KMS-11 (cell line): Measurements from ENCODE around the gene LANCL3.
"Not testable (repeated sequence)": the region's sequence is repeated elsewhere in the genome, so short reads cannot be mapped to it uniquely, and the experiment has no call there.

ENCODE experiments used
- H2AFZ ChIP-seq: fragments of 200-600 bp; sonication (generic); 2 replicates; pipeline ENCODE4 v1.6.1; 2016; ENCODE audit warnings: antibody characterized with exemption, mixed run types, low read depth
- H3K27ac ChIP-seq: fragments of 200-600 bp; sonication (generic); 2 replicates; pipeline ENCODE4 v1.6.1; 2016; ENCODE audit warnings: mild to moderate bottlenecking, mixed run types
- H3K27me3 ChIP-seq: fragments of 200-600 bp; sonication (generic); 2 replicates; pipeline ENCODE4 v1.6.1; 2017; ENCODE audit warnings: mild to moderate bottlenecking, low read depth, mixed run types, moderate library complexity; ENCODE audit not compliant: insufficient read depth
- H3K36me3 ChIP-seq: fragments of 200-600 bp; sonication (generic); 2 replicates; pipeline ENCODE4 v1.6.1; 2017; ENCODE audit warnings: mild to moderate bottlenecking, mixed run types; ENCODE audit not compliant: insufficient read depth
- H3K4me1 ChIP-seq: fragments of 200-600 bp; sonication (generic); 2 replicates; pipeline ENCODE4 v1.6.1; 2016; ENCODE audit warnings: mild to moderate bottlenecking, low read depth, mixed run types; ENCODE audit not compliant: poor library complexity, severe bottlenecking
- H3K4me2 ChIP-seq: fragments of 200-600 bp; sonication (generic); 2 replicates; pipeline ENCODE4 v1.7.0; 2016; ENCODE audit warnings: mild to moderate bottlenecking, mixed run types
- H3K4me3 ChIP-seq: fragments of 200-600 bp; sonication (generic); IDR thresholded peaks from 2 replicates; pipeline ENCODE4 v1.6.1; 2017; ENCODE audit warnings: low read depth, low read length, mixed read lengths; ENCODE audit not compliant: insufficient read depth
- H3K79me2 ChIP-seq: fragments of 200-600 bp; sonication (generic); 2 replicates; pipeline ENCODE4 v1.6.1; 2016; ENCODE audit warnings: low read depth, mixed run types; ENCODE audit not compliant: insufficient read depth
- H3K9ac ChIP-seq: fragments of 200-600 bp; sonication (generic); 2 replicates; pipeline ENCODE4 v1.6.1; 2016; ENCODE audit warnings: mild to moderate bottlenecking, mixed run types
- H4K20me1 ChIP-seq: fragments of 200-600 bp; sonication (generic); 2 replicates; pipeline ENCODE4 v1.6.1; 2016; ENCODE audit warnings: mild to moderate bottlenecking, mixed run types; ENCODE audit not compliant: insufficient read depth
- CTCF ChIP-seq: fragments of 200-600 bp; sonication (generic); conservative IDR thresholded peaks from 2 replicates; pipeline ENCODE4 v1.6.1; 2017; ENCODE audit warnings: low read depth, mild to moderate bottlenecking, antibody characterized with exemption, low read length, moderate library complexity, mixed read lengths

Gene LANCL3

GRCh38 chrX:37578045-37578444, 6.6 kb downstream of the LANCL3 start:
- TF ChIP-seq CTCF = no peak
- Histone ChIP-seq H3K4me2 (no peak overlapping the region), H3K4me1 (peaks cover 6% of the 10 kb centered on the region), H4K20me1 (no peaks in the 10 kb centered on the region), H2AFZ (no peak overlapping the region), H3K27ac (no peak overlapping the region), H3K4me3 (no peak overlapping the region), H3K79me2 (no peaks in the 10 kb centered on the region), H3K9ac (no peak overlapping the region), H3K36me3 (no peaks in the 10 kb centered on the region), H3K27me3 (no peaks in the 10 kb centered on the region)

- Histone ChIP-seq H2AFZ (no peak overlapping the region), H4K20me1 (no peaks in the 10 kb centered on the region), H3K9ac (no peak overlapping the region)
These were observed 8.6 kb downstream of the LANCL3 start for GRCh38 chrX:37580080-37580479.

GRCh38 chrX:37587337-37587736, 15.9 kb downstream of the LANCL3 start:
- H3K36me3 ChIP-seq, H4K20me1 ChIP-seq, H2AFZ ChIP-seq, H3K4me3 ChIP-seq, H3K79me2 ChIP-seq, H3K27ac ChIP-seq, H3K4me2 ChIP-seq, H3K9ac ChIP-seq, H3K27me3 ChIP-seq, H3K4me1 ChIP-seq: not testable (repeated sequence)

More at GRCh38 chrX:37580080-37580479, 8.6 kb downstream of the LANCL3 start:
- Histone ChIP-seq H3K36me3 (no peaks in the 10 kb centered on the region), H3K4me3 (no peak overlapping the region), H3K27ac (no peak overlapping the region), H3K4me1 (no peaks in the 10 kb centered on the region), H3K4me2 (no peak overlapping the region), H3K79me2 (no peaks in the 10 kb centered on the region), H3K27me3 (no peaks in the 10 kb centered on the region)
- no peak for TF ChIP-seq CTCF

- Histone ChIP-seq H3K4me2 (no peak overlapping the region), H3K27ac (no peak overlapping the region), H4K20me1 (no peaks in the 10 kb centered on the region), H3K9ac (no peak overlapping the region), H2AFZ (no peak overlapping the region), H3K36me3 (no peaks in the 10 kb centered on the region), H3K4me3 (no peak overlapping the region), H3K4me1 (no peaks in the 10 kb centered on the region), H3K79me2 (no peaks in the 10 kb centered on the region), H3K27me3 (no peaks in the 10 kb centered on the region)
- no peak for TF ChIP-seq CTCF
These were observed 18.6 kb downstream of the LANCL3 start for GRCh38 chrX:37590047-37590446.

GRCh38 chrX:37594755-37595382, 23.4 kb downstream of the LANCL3 start:
- Histone ChIP-seq H3K4me1 (peaks cover 9% of the 10 kb centered on the region), H3K9ac (no peak overlapping the region), H4K20me1 (no peaks in the 10 kb centered on the region), H3K27ac (no peak overlapping the region), H3K36me3 (no peaks in the 10 kb centered on the region), H2AFZ (no peak overlapping the region), H3K27me3 (no peaks in the 10 kb centered on the region), H3K79me2 (no peaks in the 10 kb centered on the region), H3K4me2 (no peak overlapping the region), H3K4me3 (no peak overlapping the region)
- no peak for TF ChIP-seq CTCF
